SK-N-SH (cell line): ENCODE results near the gene BBS9. TPM values are rescaled to one million over a fixed set of nuclear protein-coding genes. Genes with fewer than 3 reads are reported as not detected.

Experiments
- CTCF ChIA-PET: fragments of 300-600, 350-600 bp; formaldehyde crosslinking; extraction: SDS; loops from one replicate; lab custom pipeline; 2021; lab: Yijun Ruan, JAX
- POLR2A ChIA-PET: fragments of 350-600 bp; sonication (Branson Sonifier 250); formaldehyde crosslinking; extraction: SDS; loops from one replicate; lab custom pipeline; 2020; ENCODE audit warnings: antibody characterized with exemption, inconsistent platforms; lab: Yijun Ruan, JAX
- DNase-seq: peaks from one replicate; pipeline ENCODE4 v3.0.0; 2012
- H2AFZ ChIP-seq: fragments of 200-600 bp; sonication (generic); 2 replicates; pipeline ENCODE4 v1.8.1; 2016; ENCODE audit warnings: antibody characterized with exemption, mild to moderate bottlenecking, low read depth
- H3F3A ChIP-seq: fragments of 200-600 bp; sonication (generic); replicated peaks from 2 replicates; pipeline ENCODE3; 2016; ENCODE audit warnings: antibody characterized with exemption, mild to moderate bottlenecking; ENCODE audit not compliant: insufficient read depth
- H3K27ac ChIP-seq, 2 experiments: fragments of 200-500 bp in 1 of 2; fragments of 200-600 bp in 1 of 2; sonication (Bioruptor generic) in 1 of 2; sonication (generic), shearing (Covaris generic) in 1 of 2; 2 replicates each; pipeline versions ENCODE4 v1.5.1 to v1.6.1; 2014 to 2016; ENCODE audit warnings: low read depth in 2 of 2, inconsistent platforms in 1 of 2, low read length in 1 of 2, mild to moderate bottlenecking in 1 of 2, mixed read lengths in 1 of 2
- H3K27me3 ChIP-seq: fragments of 200-600 bp; sonication (generic), shearing (Covaris generic); 2 replicates; pipeline ENCODE4 v1.6.1; 2016; ENCODE audit warnings: mixed run types; ENCODE audit not compliant: insufficient read depth
- H3K36me3 ChIP-seq, 2 experiments: fragments of 200-500 bp in 1 of 2; fragments of 200-600 bp in 1 of 2; sonication (Bioruptor generic) in 1 of 2; sonication (generic) in 1 of 2; replicated peaks in 1 of 2; 2 replicates each; pipeline versions ENCODE3 to v1.5.1; 2014 to 2016; ENCODE audit warnings: low read length in 1 of 2, mild to moderate bottlenecking in 1 of 2; ENCODE audit not compliant: insufficient read depth in 2 of 2, control insufficient read depth in 1 of 2
- H3K4me1 ChIP-seq, 2 experiments: fragments of 200-500 bp in 1 of 2; fragments of 200-600 bp in 1 of 2; sonication (Bioruptor generic) in 1 of 2; sonication (generic), shearing (Covaris generic) in 1 of 2; 2 replicates each; pipeline versions ENCODE4 v1.5.1 to v1.6.1; 2014 to 2016; ENCODE audit warnings: low read depth in 1 of 2, low read length in 1 of 2, mixed run types in 1 of 2; ENCODE audit not compliant: insufficient read depth in 2 of 2, control insufficient read depth in 1 of 2
- H3K4me2 ChIP-seq: fragments of 200-600 bp; sonication (generic), shearing (Covaris generic); 2 replicates; pipeline ENCODE4 v1.6.1; 2017; ENCODE audit warnings: mixed run types
- H3K4me3 ChIP-seq, 2 experiments: fragments of 200-500 bp in 1 of 2; fragments of 200-600 bp in 1 of 2; sonication (Bioruptor generic) in 1 of 2; sonication (generic), shearing (Covaris generic) in 1 of 2; 2 replicates each; pipeline versions ENCODE4 v1.5.1 to v1.8.1; 2014 to 2016; ENCODE audit warnings: low read depth in 2 of 2, inconsistent platforms in 1 of 2, low read length in 1 of 2, mild to moderate bottlenecking in 1 of 2, mixed read lengths in 1 of 2, moderate library complexity in 1 of 2
- H3K79me2 ChIP-seq: fragments of 200-600 bp; sonication (generic); 2 replicates; pipeline ENCODE4 v1.8.1; 2017; ENCODE audit warnings: mild to moderate bottlenecking; ENCODE audit not compliant: insufficient read depth
- H3K9ac ChIP-seq: fragments of 200-600 bp; sonication (generic); 2 replicates; pipeline ENCODE4 v1.6.1; 2017; ENCODE audit warnings: mixed run types
- H3K9me2 ChIP-seq: fragments of 200-600 bp; sonication (generic); 2 replicates; pipeline ENCODE4 v1.6.1; 2017; ENCODE audit warnings: mixed run types
- H3K9me3 ChIP-seq: fragments of 200-600 bp; sonication (generic); 2 replicates; pipeline ENCODE4 v1.6.1; 2017; ENCODE audit warnings: mixed run types, mild to moderate bottlenecking, moderate library complexity
- H4K20me1 ChIP-seq: fragments of 200-600 bp; sonication (generic); 2 replicates; pipeline ENCODE4 v1.6.1; 2017; ENCODE audit warnings: mild to moderate bottlenecking, mixed run types; ENCODE audit not compliant: insufficient read depth
- ELF1 ChIP-seq: IDR thresholded peaks from 2 replicates; pipeline ENCODE4 v1.4.0; 2012
- EZH2phosphoT487 ChIP-seq: fragments of 200-600 bp; sonication (generic); IDR thresholded peaks from 2 replicates; pipeline ENCODE4 v1.6.1; 2017; ENCODE audit warnings: low read depth, mixed run types, mild to moderate bottlenecking, antibody characterized with exemption, moderate library complexity, borderline replicate concordance
- FOSL2 ChIP-seq: IDR thresholded peaks from 2 replicates; pipeline ENCODE4 v1.4.0; 2012; ENCODE audit warnings: low read depth, mild to moderate bottlenecking, moderate library complexity, borderline replicate concordance
- FOXM1 ChIP-seq: IDR thresholded peaks from 2 replicates; pipeline ENCODE4 v1.4.0; 2012; ENCODE audit warnings: low read depth, mild to moderate bottlenecking
- GABPA ChIP-seq: IDR thresholded peaks from 2 replicates; pipeline ENCODE4 v1.4.0; 2012; ENCODE audit warnings: low read depth, mild to moderate bottlenecking
- GATA2 ChIP-seq: sonication (generic); formaldehyde crosslinking; IDR thresholded peaks from 2 replicates; pipeline ENCODE4 v1.5.0; 2020; ENCODE audit warnings: mild to moderate bottlenecking, missing genetic modification reagents
- NFIC ChIP-seq: IDR thresholded peaks from 2 replicates; pipeline ENCODE4 v1.4.0; 2012; ENCODE audit warnings: borderline replicate concordance
- RAD21 ChIP-seq: IDR thresholded peaks from 2 replicates; pipeline ENCODE4 v1.6.1; 2012; ENCODE audit warnings: mild to moderate bottlenecking, low read length
- SMC3 ChIP-seq: IDR thresholded peaks from 2 replicates; pipeline ENCODE4 v1.6.1; 2012; ENCODE audit warnings: low read depth, low read length, improper control_type of control experiment
- TAF1 ChIP-seq: IDR thresholded peaks from 2 replicates; pipeline ENCODE4 v1.6.1; 2012; ENCODE audit warnings: low read depth, mild to moderate bottlenecking, low read length, moderate library complexity, borderline replicate concordance
- TEAD4 ChIP-seq: IDR thresholded peaks from 2 replicates; pipeline ENCODE4 v1.4.0; 2012; ENCODE audit warnings: mild to moderate bottlenecking, borderline replicate concordance; ENCODE audit not compliant: insufficient read depth
- USF2 ChIP-seq: fragments of 150-350 bp; IDR thresholded peaks from 2 replicates; pipeline ENCODE4 v1.6.1; 2017; ENCODE audit warnings: antibody characterized with exemption, low read length, low read depth, borderline replicate concordance
- YY1 ChIP-seq: IDR thresholded peaks from 2 replicates; pipeline ENCODE4 v1.4.0; 2012; ENCODE audit warnings: low read depth, mild to moderate bottlenecking
- ZBTB33 ChIP-seq: IDR thresholded peaks from 2 replicates; pipeline ENCODE4 v1.4.0; 2012; ENCODE audit warnings: low read depth, borderline replicate concordance
- WGBS: methylation state at CpG from one replicate; pipeline ENCODE4 v1.1.6; 2017; ENCODE audit warnings: low lambda C conversion rate; 5-methylcytosine and 5-hydroxymethylcytosine counted together
- polyA plus RNA-seq, 3 experiments: library from polyadenylated mRNA; depleted of rRNA; stranded (reverse); fragments of >200 nt; gene quantifications; 2 replicates each; pipeline ENCODE4 v1.2.3, GENCODE V29; 2012

BBS9 gene
- polyA plus RNA-seq, 1 of the 3 experiments (the other 2 are of a cell fraction) = 7.5 TPM

DNA sequence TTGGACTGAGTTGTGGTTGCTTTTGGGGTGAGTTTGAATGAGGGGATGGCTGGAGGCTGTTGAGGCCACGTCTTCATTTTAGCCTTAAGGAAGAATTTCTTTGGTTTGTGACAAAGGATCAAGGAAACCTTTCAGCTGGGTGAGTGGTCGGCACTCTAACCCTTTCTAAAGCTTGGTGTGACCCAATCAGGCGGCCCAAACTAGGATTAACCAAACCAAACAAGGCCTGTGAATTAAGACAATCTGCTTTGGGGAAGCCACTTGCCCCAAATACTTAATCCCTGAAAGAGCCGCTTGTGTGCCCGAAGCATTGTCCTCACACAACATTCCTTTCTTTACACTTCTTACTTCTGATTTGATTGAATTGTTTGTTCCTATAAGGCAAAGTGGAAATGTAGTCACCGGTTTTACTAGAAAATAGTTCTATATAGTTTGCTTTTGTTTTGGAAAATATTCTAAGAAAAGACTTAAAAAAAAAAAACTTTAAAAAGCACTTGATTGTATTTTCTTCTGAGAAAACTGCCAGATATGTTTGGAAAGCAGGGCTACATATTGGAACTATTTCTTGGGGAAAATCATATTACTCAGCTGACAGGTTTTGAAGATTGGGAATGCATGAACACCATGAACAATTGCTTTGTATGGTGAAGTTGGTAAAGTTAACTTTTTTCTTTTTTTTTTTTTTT, 503.6 kb downstream of the BBS9 start (continued):
- no peak for TF ChIP-seq USF2

- 75% methylated on average over 7 of the region's 7 CpGs for WGBS
- H3K9ac ChIP-seq = no peak overlapping the region
- no peak overlapping the region for H3K4me3 ChIP-seq
- no peaks in the 10 kb centered on the region for H3K4me1 ChIP-seq
- H3K36me3 ChIP-seq = no peaks in the 10 kb centered on the region
- no peaks in the 10 kb centered on the region for H3F3A ChIP-seq
- DNase-seq = no peak
- ChIA-PET POLR2A (no interaction called here), CTCF (no interaction called here)
- H3K79me2 ChIP-seq = no peaks in the 10 kb centered on the region
- H2AFZ ChIP-seq = no peak overlapping the region
- no peaks in the 10 kb centered on the region for H3K9me3 ChIP-seq
- H3K27me3 ChIP-seq = no peaks in the 10 kb centered on the region
- H3K27ac ChIP-seq = no peak overlapping the region
- no peaks in the 10 kb centered on the region for H3K9me2 ChIP-seq
- H3K4me2 ChIP-seq = no peak overlapping the region
- TF ChIP-seq GATA2 (CRISPR knock-in tag) = no peak
- TF ChIP-seq ELF1 = no peak
- TF ChIP-seq RAD21 = no peak
- TF ChIP-seq FOSL2 = no peak
- TF ChIP-seq EZH2phosphoT487 = no peak
- TF ChIP-seq GABPA = no peak
- TF ChIP-seq NFIC = no peak
- no peak for TF ChIP-seq FOXM1
- TF ChIP-seq YY1 = no peak
- TF ChIP-seq SMC3 = no peak
- TF ChIP-seq TEAD4 = no peak
- no peak for TF ChIP-seq TAF1
- TF ChIP-seq ZBTB33 = no peak
- no peaks in the 10 kb centered on the region for H4K20me1 ChIP-seq
Observed at GRCh38 chr7:33634606-33635005, 505.2 kb downstream of the BBS9 start.
